ENCODE results near the gene RBM39. TPM values are rescaled to one million over a fixed set of nuclear protein-coding genes. Genes with fewer than 3 reads are reported as not detected.

Gene RBM39
- total and polyA plus RNA-seq, 10 of the 15 experiments (the other 5 are each of a cell fraction or from before 2014, with no cell fraction given): 135 to 280 (median 217) TPM

- peak; percentile 47; the same call in 1 of the 2 replicates for TF ChIP-seq BMI1 (IDR thresholded peaks at IDR 0.05; ENCODE audit: borderline replicate concordance)
- no peak for TF ChIP-seq CEBPZ (IDR thresholded peaks at IDR 0.05; ENCODE audit: low read depth, low read length)
- TF ChIP-seq RAD21 (IDR thresholded peaks at IDR 0.05; ENCODE audit: insufficient read depth, low read depth, low read length): no peak
- TF ChIP-seq IKZF2 (IDR thresholded peaks at IDR 0.05): peak in 1 of 2 experiments; percentile 33; a peak in 2 of 4 replicates
- no peak for TF ChIP-seq ATF7 (IDR thresholded peaks at IDR 0.05; ENCODE audit: low read depth)
- TF ChIP-seq NR2C2 (IDR thresholded peaks at IDR 0.05; ENCODE audit: borderline replicate concordance, control insufficient read depth, insufficient read length, low read depth): no peak
- TF ChIP-seq SREBF1 (IDR thresholded peaks at IDR 0.05; ENCODE audit: low read length): no peak
- TF ChIP-seq RBBP5 (conservative IDR thresholded peaks at IDR 0.05): no peak
- peak; percentile 46; the same call in 1 of the 2 replicates for TF ChIP-seq POLR2A (IDR thresholded peaks at IDR 0.05; ENCODE audit: low read depth, low read length)
- no peak for TF ChIP-seq ZNF622 (IDR thresholded peaks at IDR 0.05)
- no peak for TF ChIP-seq KLF5 (IDR thresholded peaks at IDR 0.05; ENCODE audit: partially characterized antibody)
- TF ChIP-seq CBX3 (IDR thresholded peaks at IDR 0.05; ENCODE audit: borderline replicate concordance, low read depth): no peak
- TF ChIP-seq POLR2AphosphoS5 (IDR thresholded peaks at IDR 0.05; ENCODE audit: low read length): peak; percentile 66
- 0 out of 2 replicates have a peak, but pooled peaks have one; percentile 34 for TF ChIP-seq NFIC (IDR thresholded peaks at IDR 0.05; ENCODE audit: low read depth, low read length)
- no peak for TF ChIP-seq SRF (IDR thresholded peaks at IDR 0.05; ENCODE audit: low read depth in 2 of 2, low read length in 2 of 2)
- TF ChIP-seq POU2F2 (IDR thresholded peaks at IDR 0.05; ENCODE audit: borderline replicate concordance, low read depth, low read length): 0 out of 3 replicates have a peak, but pooled peaks have one; percentile 36
- 0 out of 2 replicates have a peak, but pooled peaks have one; percentile 7 for TF ChIP-seq RAD51 (IDR thresholded peaks at IDR 0.05)
- no peak for TF ChIP-seq CBFB (IDR thresholded peaks at IDR 0.05; ENCODE audit: low read depth)
- no peak for TF ChIP-seq JUNB (IDR thresholded peaks at IDR 0.05)
- TF ChIP-seq HCFC1 (IDR thresholded peaks at IDR 0.05; ENCODE audit: low read length): no peak
- TF ChIP-seq SMARCA5 (IDR thresholded peaks at IDR 0.05): peak; percentile 82
- TF ChIP-seq RFX5 (IDR thresholded peaks at IDR 0.05; ENCODE audit: low read depth, low read length): peak; percentile 52; the same call in 1 of the 2 replicates
- 0 out of 4 replicates have a peak, but pooled peaks of 1 of the 2 experiments have one; percentile 8 for TF ChIP-seq EP300 (IDR thresholded peaks at IDR 0.05; ENCODE audit: borderline replicate concordance in 1 of 2, control insufficient read depth in 1 of 2, low read depth in 2 of 2, low read length in 2 of 2)
- peak; percentile 48 for TF ChIP-seq ZNF687 (IDR thresholded peaks at IDR 0.05)
- peak; percentile 33 for TF ChIP-seq POLR2AphosphoS2 (IDR thresholded peaks at IDR 0.05; ENCODE audit: low read depth, low read length)
- no peak for TF ChIP-seq CHD2 (IDR thresholded peaks at IDR 0.05; ENCODE audit: borderline replicate concordance, low read depth, low read length)
Measured at GRCh38 chr20:35742741-35743523, 872 bp upstream of the RBM39 start (continued).

Measured in GM12878 (cell line).